Vagina (tissue), 2 donors: ENCODE data around the gene TBX10.

Source experiments
- CTCF ChIP-seq, 3 experiments: fragments of 450-650 bp in 2 of 3; fragments of 200-600 bp in 1 of 3; sonication (generic) in 1 of 3; IDR thresholded peaks; one replicate each; pipeline ENCODE4 v1.5.1; 2017 to 2019; ENCODE audit warnings: antibody characterized with exemption in 3 of 3, mild to moderate bottlenecking in 2 of 3, moderate library complexity in 2 of 3
- POLR2A ChIP-seq, 2 donors: fragments of 450-650 bp; IDR thresholded peaks; one replicate each; pipeline ENCODE4 v1.6.1; 2017; ENCODE audit warnings: antibody characterized with exemption in 2 of 2, mild to moderate bottlenecking in 2 of 2, moderate library complexity in 2 of 2
- POLR2AphosphoS5 ChIP-seq, 2 donors: sonication (generic); formaldehyde crosslinking; IDR thresholded peaks; one replicate each; pipeline ENCODE4 v1.9.0; 2017; ENCODE audit warnings: antibody characterized with exemption in 2 of 2, mild to moderate bottlenecking in 2 of 2, low read depth in 1 of 2; ENCODE audit not compliant: insufficient read depth in 1 of 2

- TF ChIP-seq CTCF (IDR thresholded peaks at IDR 0.05) (no peak), POLR2A (IDR thresholded peaks at IDR 0.05) (no peak), POLR2AphosphoS5 (IDR thresholded peaks at IDR 0.05; ENCODE audit: insufficient read depth in 1 of 2, low read depth in 1 of 2) (no peak)
These were observed 13.6 kb upstream of the TBX10 start for GRCh38 chr11:67652965-67653845.
